OCI-LY3 (cell line): ENCODE data around the gene CEP104.

Experiments used
- CTCF ChIP-seq: fragments of 200-600, 300-600 bp; sonication (generic); IDR thresholded peaks from 2 replicates; pipeline ENCODE4 v1.5.1; 2014; ENCODE audit warnings: antibody characterized with exemption, low read length, low read depth
- EZH2phosphoT487 ChIP-seq: fragments of 200-600 bp; shearing (Covaris generic); IDR thresholded peaks from 2 replicates; pipeline ENCODE4 v1.6.1; 2018; ENCODE audit warnings: antibody characterized with exemption, mixed run types, low read depth

DNA sequence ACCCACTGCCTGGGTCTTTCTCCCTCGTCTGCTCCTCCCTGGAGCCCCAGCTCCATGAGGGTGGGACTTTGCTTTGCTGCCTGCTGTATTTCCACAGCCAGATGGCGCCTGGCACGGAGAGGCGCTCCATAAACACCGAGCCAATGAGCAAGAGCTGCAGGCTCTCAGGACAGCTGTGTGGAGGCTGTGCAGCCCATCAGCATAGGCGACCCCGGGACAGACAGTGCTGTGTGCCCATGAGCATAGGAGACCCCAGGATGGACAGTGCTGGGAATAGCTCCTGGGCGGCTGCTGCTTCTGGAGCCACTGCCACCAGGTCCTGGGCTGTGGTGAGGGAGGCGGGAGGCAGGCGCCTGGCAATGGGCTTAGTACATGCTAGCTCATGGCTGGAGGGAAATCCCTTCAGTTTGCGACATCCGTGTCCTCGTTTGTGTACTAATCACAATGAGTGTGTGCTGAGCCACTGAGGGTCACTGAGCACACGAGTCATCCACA lies 29.2 kb downstream of the CEP104 start:
- no peak for TF ChIP-seq CTCF
- no peak for TF ChIP-seq EZH2phosphoT487
